Activated CD8-positive, alpha-beta T cell treated with anti-CD3 and anti-CD28 coated beads for 36 hours (primary cell): ENCODE measurements around the gene FNTB. TPM values are rescaled to one million over a fixed set of nuclear protein-coding genes. Genes with fewer than 3 reads are reported as not detected.

Experiments used
- ATAC-seq: fragments of 200-7000 bp; cut with Tn5 transposase; one replicate; pipeline ENCODE4 v1.10.0; 2021; ENCODE audit warnings: mild to moderate bottlenecking, moderate library complexity
- CTCF ChIA-PET: fragments of 350-600 bp; sonication (Branson Sonifier 250); formaldehyde crosslinking; loops from one replicate; lab custom pipeline; 2021; ENCODE audit warnings: antibody characterized with exemption; lab: Charles Lee
- POLR2A ChIA-PET: fragments of 350-600 bp; sonication (Branson Sonifier 250); formaldehyde crosslinking; loops from one replicate; lab custom pipeline; 2021; ENCODE audit warnings: antibody characterized with exemption; lab: Charles Lee
- DNase-seq: peaks from one replicate; pipeline ENCODE4 v3.0.0-alpha.2; 2020
- H3K27ac Mint-ChIP-seq: one replicate; pipeline ENCODE4 v1.8.0; 2021; ENCODE audit warnings: mild to moderate bottlenecking, mixed read lengths
- H3K27me3 Mint-ChIP-seq: one replicate; pipeline ENCODE4 v1.8.0; 2021; ENCODE audit warnings: mixed read lengths
- H3K36me3 Mint-ChIP-seq: one replicate; pipeline ENCODE4 v1.8.0; 2021; ENCODE audit warnings: low read depth, mixed read lengths
- H3K4me1 Mint-ChIP-seq: one replicate; pipeline ENCODE4 v1.8.0; 2021; ENCODE audit warnings: low read depth, mixed read lengths
- H3K4me3 Mint-ChIP-seq: one replicate; pipeline ENCODE4 v1.8.0; 2021; ENCODE audit warnings: mild to moderate bottlenecking, moderate library complexity, mixed read lengths
- H3K9me3 Mint-ChIP-seq: one replicate; pipeline ENCODE4 v1.8.0; 2021; ENCODE audit warnings: mixed read lengths
- CTCF ChIP-seq: fragments of 200-600 bp; IDR thresholded peaks from one replicate; pipeline ENCODE4 v1.8.0; 2022; ENCODE audit warnings: antibody characterized with exemption, mild to moderate bottlenecking
- intact Hi-C: fragments of 100-400 bp; cut with micrococcal nuclease; formaldehyde crosslinking; loops from one replicate; pipeline ENCODE4 v1.10.0; 2022
- total RNA-seq, 2 experiments: library from RNA; stranded (reverse); gene quantifications; one replicate each; pipeline ENCODE4 v1.2.3, GENCODE V29; 2021

The FNTB gene
- total RNA-seq, 2 experiments from 2014 or later = 18.8 to 23.5 TPM

DNA sequence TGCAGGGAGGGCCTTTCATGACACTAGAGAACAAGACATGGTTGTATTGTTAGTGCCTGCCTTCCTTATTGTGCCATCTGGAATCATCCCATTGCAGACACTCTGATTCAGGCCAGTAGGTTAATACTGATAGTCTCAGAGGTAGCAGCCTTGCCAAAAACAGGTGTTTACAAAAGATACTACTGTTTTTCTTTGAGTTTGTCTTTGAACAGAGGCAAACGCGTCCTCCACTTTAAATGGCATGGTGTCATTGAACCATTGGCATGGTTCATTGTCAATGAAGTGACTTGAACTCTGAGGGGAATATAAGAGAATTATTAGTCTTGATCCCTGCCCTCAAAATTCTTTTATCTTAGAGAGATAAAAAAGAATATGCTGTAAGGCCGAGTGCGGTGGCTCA is 4.2 kb downstream of the FNTB start:
- ChIA-PET CTCF (interaction anchor here (1.3 kb wide), 1 partner anchor 29 kb away, joined by 4 read pairs; no protein-coding TSS in a partner anchor), POLR2A (no interaction called here)
- Mint-ChIP-seq H3K4me1 (peaks cover 46% of the 10 kb centered on the region), H3K9me3 (no peaks in the 10 kb centered on the region), H3K27ac (no peak overlapping the region), H3K36me3 (peaks cover 27% of the 10 kb centered on the region), H3K4me3 (no peak overlapping the region), H3K27me3 (no peaks in the 10 kb centered on the region)
- intact Hi-C loops = no loop called here
- no peak for ATAC-seq
- DNase-seq = no peak
- TF ChIP-seq CTCF = no peak

- Mint-ChIP-seq H3K27ac (no peak overlapping the region), H3K36me3 (peaks cover 27% of the 10 kb centered on the region), H3K4me1 (peaks cover 46% of the 10 kb centered on the region), H3K27me3 (no peaks in the 10 kb centered on the region), H3K9me3 (no peaks in the 10 kb centered on the region), H3K4me3 (no peak overlapping the region)
- DNase-seq (no peak), ATAC-seq (no peak)
- ChIA-PET POLR2A (no interaction called here), CTCF (interaction anchor here (1.1 kb wide), 1 partner anchor 169 kb away, joined by 3 read pairs; no protein-coding TSS in a partner anchor)
- intact Hi-C loops = no loop called here
- TF ChIP-seq CTCF = no peak
These were observed 5.7 kb downstream of the FNTB start for GRCh38 chr14:64992328-64992885.

- ChIA-PET POLR2A (no interaction called here), CTCF (interaction anchor here (0.7 to 2.6 kb wide), 5 partner anchors 9 to 112 kb away, joined by 3 to 11 read pairs (median 4); no protein-coding TSS in a partner anchor)
- no peak overlapping the region for H3K27ac Mint-ChIP-seq
- intact Hi-C loops = no loop called here
- DNase-seq (no peak), ATAC-seq (no peak)
- peaks cover 27% of the 10 kb centered on the region for H3K36me3 Mint-ChIP-seq
- H3K9me3 Mint-ChIP-seq = no peaks in the 10 kb centered on the region
- no peak for TF ChIP-seq CTCF
- H3K27me3 Mint-ChIP-seq = no peaks in the 10 kb centered on the region
- peaks cover 51% of the 10 kb centered on the region for H3K4me1 Mint-ChIP-seq
- no peak overlapping the region for H3K4me3 Mint-ChIP-seq
These were observed 6.7 kb downstream of the FNTB start for GRCh38 chr14:64993266-64993930.

DNA sequence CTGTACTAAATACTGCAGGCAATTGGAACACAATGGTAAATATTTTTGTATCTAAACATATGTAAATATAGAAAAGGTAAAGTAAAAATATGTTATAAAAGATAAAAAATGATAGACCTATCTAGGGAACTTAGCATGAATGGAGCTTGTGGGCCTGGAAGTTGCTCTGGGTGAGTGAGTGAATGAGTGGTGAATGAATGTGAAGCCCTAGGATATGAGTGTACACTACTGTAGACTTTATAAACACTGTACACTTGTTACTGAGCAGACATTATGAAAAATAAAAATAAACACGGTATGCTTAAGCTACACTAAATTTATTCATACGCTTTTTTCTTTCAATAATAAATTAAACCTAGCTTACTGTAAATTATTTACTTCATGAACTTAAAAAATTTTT is 7.8 kb downstream of the FNTB start:
- Mint-ChIP-seq H3K9me3 (no peaks in the 10 kb centered on the region), H3K4me3 (no peak overlapping the region), H3K27me3 (no peaks in the 10 kb centered on the region), H3K36me3 (peaks cover 19% of the 10 kb centered on the region), H3K27ac (no peak overlapping the region), H3K4me1 (peaks cover 51% of the 10 kb centered on the region)
- CTCF ChIA-PET = interaction anchor here (1.0 to 2.6 kb wide), 4 partner anchors 9 to 170 kb away, joined by 3 to 11 read pairs (median 4); no protein-coding TSS in a partner anchor
- DNase-seq (no peak), ATAC-seq (no peak)
- POLR2A ChIA-PET = interaction anchor here (1.2 kb wide), 1 partner anchor 112 kb away, joined by 5 read pairs; no protein-coding TSS in a partner anchor
- intact Hi-C loops = no loop called here
- TF ChIP-seq CTCF = no peak

- Mint-ChIP-seq H3K4me3 (no peak overlapping the region), H3K9me3 (no peaks in the 10 kb centered on the region), H3K4me1 (peaks cover 46% of the 10 kb centered on the region), H3K36me3 (peaks cover 11% of the 10 kb centered on the region), H3K27me3 (no peaks in the 10 kb centered on the region), H3K27ac (no peak overlapping the region)
- TF ChIP-seq CTCF = no peak
- DNase-seq (no peak), ATAC-seq (no peak)
- intact Hi-C loops = no loop called here
- CTCF ChIA-PET = interaction anchor here (2.6 kb wide), 1 partner anchor 11 kb away, joined by 11 read pairs; no protein-coding TSS in a partner anchor
- POLR2A ChIA-PET = interaction anchor here (1.2 kb wide), 1 partner anchor 111 kb away, joined by 5 read pairs; no protein-coding TSS in a partner anchor
These were observed 8.6 kb downstream of the FNTB start for GRCh38 chr14:64995291-64995690.
